H9 (cell line): Measurements from ENCODE around the gene CFAP97D2. TPM values are rescaled to one million over a fixed set of nuclear protein-coding genes. Genes with fewer than 3 reads are reported as not detected.
A peak's percentile ranks its signal among the peaks of the same experiment; 100 is the strongest.

Experiments
- DNase-seq: peaks from one replicate; pipeline ENCODE4 v3.0.0-alpha.2; 2017
- H2AFZ ChIP-seq: one replicate; pipeline ENCODE4 v1.6.1; 2013; ENCODE audit warnings: mild to moderate bottlenecking, low read length, control low read depth, moderate library complexity
- H2AK5ac ChIP-seq: 2 replicates; pipeline ENCODE4 v1.6.1; 2013; ENCODE audit warnings: low read length, control low read depth, mixed read lengths; ENCODE audit not compliant: insufficient read length
- H2BK120ac ChIP-seq: one replicate; pipeline ENCODE4 v1.6.1; 2013; ENCODE audit warnings: low read depth, mild to moderate bottlenecking, low read length, control low read depth, inconsistent platforms; ENCODE audit not compliant: poor library complexity, severe bottlenecking
- H2BK12ac ChIP-seq: 2 replicates; pipeline ENCODE4 v1.6.1; 2013; ENCODE audit warnings: low read length, control low read depth, mixed read lengths, low read depth; ENCODE audit not compliant: insufficient read length
- H2BK15ac ChIP-seq: 2 replicates; pipeline ENCODE4 v1.6.1; 2013; ENCODE audit warnings: low read depth, low read length, control low read depth
- H2BK20ac ChIP-seq: one replicate; pipeline ENCODE4 v1.6.1; 2013; ENCODE audit warnings: low read depth, mild to moderate bottlenecking, low read length, control low read depth, inconsistent platforms; ENCODE audit not compliant: poor library complexity, severe bottlenecking
- H2BK5ac ChIP-seq: 2 replicates; pipeline ENCODE4 v1.6.1; 2013; ENCODE audit warnings: low read length, control low read depth, mixed read lengths; ENCODE audit not compliant: insufficient read length
- H3K14ac ChIP-seq: 2 replicates; pipeline ENCODE4 v1.6.1; 2013; ENCODE audit warnings: low read length, control low read depth; ENCODE audit not compliant: insufficient read depth
- H3K18ac ChIP-seq: 2 replicates; pipeline ENCODE4 v1.6.1; 2013; ENCODE audit warnings: low read depth, mild to moderate bottlenecking, mixed read lengths, low read length, control low read depth; ENCODE audit not compliant: insufficient read length
- H3K23ac ChIP-seq: 2 replicates; pipeline ENCODE4 v1.6.1; 2013; ENCODE audit warnings: low read length, control low read depth, mixed read lengths, low read depth; ENCODE audit not compliant: insufficient read length
- H3K23me2 ChIP-seq: 2 replicates; pipeline ENCODE4 v1.6.1; 2013; ENCODE audit warnings: low read depth, mild to moderate bottlenecking, mixed read lengths, low read length, control low read depth; ENCODE audit not compliant: insufficient read length, poor library complexity, severe bottlenecking
- H3K27ac ChIP-seq: 2 replicates; pipeline ENCODE4 v1.5.1; 2013; ENCODE audit warnings: low read length, control low read depth, mixed read lengths, low read depth; ENCODE audit not compliant: insufficient read length
- H3K27me3 ChIP-seq: 2 replicates; pipeline ENCODE4 v1.6.1; 2013; ENCODE audit warnings: low read length, control low read depth, inconsistent platforms; ENCODE audit not compliant: insufficient read depth
- H3K4ac ChIP-seq: 2 replicates; pipeline ENCODE4 v1.6.1; 2013; ENCODE audit warnings: low read depth, mild to moderate bottlenecking, control low read depth, inconsistent platforms, low read length, moderate library complexity
- H3K4me1 ChIP-seq: 2 replicates; pipeline ENCODE4 v1.6.1; 2013; ENCODE audit warnings: low read length, control low read depth, inconsistent platforms; ENCODE audit not compliant: insufficient read depth
- H3K4me2 ChIP-seq: 2 replicates; pipeline ENCODE4 v1.6.1; 2013; ENCODE audit warnings: low read length, control low read depth, mixed read lengths; ENCODE audit not compliant: insufficient read length, insufficient read depth
- H3K56ac ChIP-seq: 2 replicates; pipeline ENCODE4 v1.6.1; 2013; ENCODE audit warnings: low read depth, mild to moderate bottlenecking, mixed read lengths, low read length, control low read depth; ENCODE audit not compliant: insufficient read length
- H3K79me1 ChIP-seq: 2 replicates; pipeline ENCODE4 v1.6.1; 2013; ENCODE audit warnings: low read depth, mild to moderate bottlenecking, moderate library complexity, low read length, control low read depth, inconsistent platforms; ENCODE audit not compliant: insufficient read depth, poor library complexity, severe bottlenecking
- H3K79me2 ChIP-seq: 2 replicates; pipeline ENCODE4 v1.6.1; 2013; ENCODE audit warnings: low read length, control low read depth, inconsistent platforms; ENCODE audit not compliant: insufficient read depth
- H3K9ac ChIP-seq: 2 replicates; pipeline ENCODE4 v1.6.1; 2013; ENCODE audit warnings: low read length, control low read depth, mixed read lengths; ENCODE audit not compliant: insufficient read length; ENCODE audit errors: extremely low read depth
- H3K9me3 ChIP-seq: one replicate; pipeline ENCODE4 v1.6.1; 2013; ENCODE audit warnings: low read depth, low read length, inconsistent platforms; ENCODE audit not compliant: control insufficient read depth
- H3T11ph ChIP-seq: one replicate; pipeline ENCODE4 v1.6.1; 2013; ENCODE audit warnings: mild to moderate bottlenecking, low read length, control low read depth, inconsistent platforms
- H4K20me1 ChIP-seq: one replicate; pipeline ENCODE4 v1.6.1; 2013; ENCODE audit not compliant: control insufficient read depth, insufficient read length, insufficient read depth
- H4K5ac ChIP-seq: 2 replicates; pipeline ENCODE4 v1.6.1; 2013; ENCODE audit warnings: low read depth, mild to moderate bottlenecking, mixed read lengths, low read length, control low read depth; ENCODE audit not compliant: insufficient read length
- H4K8ac ChIP-seq: replicated peaks from 2 replicates; pipeline ENCODE4 v1.6.1; 2013; ENCODE audit warnings: low read length, control low read depth, mixed read lengths, low read depth; ENCODE audit not compliant: insufficient read length
- H4K91ac ChIP-seq: 2 replicates; pipeline ENCODE4 v1.6.1; 2013; ENCODE audit warnings: low read depth, mild to moderate bottlenecking, moderate library complexity, mixed read lengths, low read length, control low read depth; ENCODE audit not compliant: insufficient read length
- H3K27ac Mint-ChIP-seq, 3 experiments: 2 replicates in 2 of 3; 3 replicates in 1 of 3; pipeline ENCODE4 v1.8.0; 2020 to 2021; ENCODE audit warnings: mixed read lengths in 3 of 3, mild to moderate bottlenecking in 1 of 3, moderate library complexity in 1 of 3
- H3K27me3 Mint-ChIP-seq: 2 replicates; pipeline ENCODE4 v1.8.0; 2021; ENCODE audit warnings: low read depth, mild to moderate bottlenecking, moderate library complexity, mixed read lengths
- H3K36me3 Mint-ChIP-seq, 3 experiments: 2 replicates in 2 of 3; 3 replicates in 1 of 3; pipeline ENCODE4 v1.8.0; 2020 to 2021; ENCODE audit warnings: low read depth in 3 of 3, mixed read lengths in 3 of 3; ENCODE audit not compliant: insufficient read depth in 1 of 3
- H3K4me1 Mint-ChIP-seq, 2 experiments: 2 replicates each; pipeline ENCODE4 v1.8.0; 2020; ENCODE audit warnings: mixed read lengths in 2 of 2
- H3K4me3 Mint-ChIP-seq, 2 experiments: 2 replicates in 1 of 2; 3 replicates in 1 of 2; pipeline ENCODE4 v1.8.0; 2020 to 2021; ENCODE audit warnings: mild to moderate bottlenecking in 2 of 2, mixed read lengths in 2 of 2, moderate library complexity in 1 of 2
- H3K9me3 Mint-ChIP-seq, 2 experiments: 2 replicates in 1 of 2; 3 replicates in 1 of 2; pipeline ENCODE4 v1.8.0; 2020; ENCODE audit warnings: mild to moderate bottlenecking in 2 of 2, mixed read lengths in 2 of 2, moderate library complexity in 1 of 2
- WGBS: extraction: QIAGEN DNeasy Blood & Tissue Kit; methylation state at CpG from one replicate; pipeline ENCODE4 v1.1.7; 2013; ENCODE audit warnings: missing lambda C conversion rate, low lambda C conversion rate, mixed read lengths; ENCODE audit not compliant: insufficient read length; ENCODE audit errors: extremely low coverage; 5-methylcytosine and 5-hydroxymethylcytosine counted together
- total RNA-seq: library from RNA; stranded (reverse); gene quantifications from 2 replicates; pipeline ENCODE4 v1.2.1, GENCODE V29; 2021
- TF ChIP-seq, protein P1 (sequence below): fragments of 200-600 bp; sonication (generic); conservative IDR thresholded peaks from 3 replicates; pipeline ENCODE4 v1.8.0; 2021; ENCODE audit warnings: antibody characterized with exemption, mild to moderate bottlenecking

Gene CFAP97D2
- total RNA-seq, 1 experiment from 2014 or later = not detected

DNA sequence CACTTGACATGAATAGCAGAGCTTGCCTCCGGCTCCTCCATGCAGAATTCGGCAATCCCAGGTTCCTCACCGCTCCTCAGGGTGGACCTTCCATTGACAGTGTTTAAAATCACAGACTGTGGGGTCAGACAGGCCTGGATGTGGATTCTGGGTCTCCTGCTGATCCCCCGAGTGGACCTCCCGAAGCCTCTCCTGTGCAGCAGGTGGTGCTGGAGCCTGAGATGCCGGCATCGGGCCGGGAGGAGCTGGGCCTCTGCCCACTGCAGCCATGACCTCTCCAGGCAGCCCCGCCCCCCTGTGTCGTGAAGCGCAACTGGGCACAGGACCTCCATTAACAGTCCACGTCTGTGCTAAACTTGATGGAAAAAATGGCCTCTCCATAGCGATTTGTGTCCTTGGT lies 45.1 kb downstream of the CFAP97D2 start:
- Histone ChIP-seq H3T11ph (no peak overlapping the region), H3K79me2 (no peaks in the 10 kb centered on the region), H3K18ac (no peak overlapping the region), H3K4ac (no peak overlapping the region), H4K20me1 (no peaks in the 10 kb centered on the region), H4K91ac (no peak overlapping the region), H3K27ac (no peak overlapping the region), H3K23me2 (no peaks in the 10 kb centered on the region), H3K9ac (no peak overlapping the region), H4K8ac (no peak overlapping the region), H3K4me2 (no peak overlapping the region), H2BK5ac (no peak overlapping the region), H2BK20ac (no peak overlapping the region), H2BK15ac (no peak overlapping the region), H3K9me3 (no peaks in the 10 kb centered on the region), H2BK12ac (no peak overlapping the region), H3K4me1 (peaks cover 6% of the 10 kb centered on the region; the same call in 1 of the 2 replicates), H3K27me3 (no peaks in the 10 kb centered on the region), H2BK120ac (no peak overlapping the region), H2AFZ (no peak overlapping the region), H3K14ac (no peak overlapping the region), H3K56ac (no peak overlapping the region), H2AK5ac (no peak overlapping the region), H4K5ac (no peak overlapping the region), H3K79me1 (no peaks in the 10 kb centered on the region), H3K23ac (no peak overlapping the region)
- Mint-ChIP-seq H3K36me3 (no peaks in the 10 kb centered on the region), H3K4me1 (peaks cover 27 to 29% of the 10 kb centered on the region in 2 experiments), H3K27ac (peak overlapping the region in 1 of 3 experiments; percentile 77; a peak in 2 of 7 replicates), H3K4me3 (no peak overlapping the region), H3K27me3 (no peaks in the 10 kb centered on the region; the same call in 1 of the 2 replicates), H3K9me3 (peaks cover 0 to 3% of the 10 kb centered on the region in 2 experiments; a peak in 2 of 5 replicates)
- DNase-seq = no peak
- WGBS = no CpG with 5 or more reads among the region's 13 CpGs
- TF ChIP-seq, protein P1, sequence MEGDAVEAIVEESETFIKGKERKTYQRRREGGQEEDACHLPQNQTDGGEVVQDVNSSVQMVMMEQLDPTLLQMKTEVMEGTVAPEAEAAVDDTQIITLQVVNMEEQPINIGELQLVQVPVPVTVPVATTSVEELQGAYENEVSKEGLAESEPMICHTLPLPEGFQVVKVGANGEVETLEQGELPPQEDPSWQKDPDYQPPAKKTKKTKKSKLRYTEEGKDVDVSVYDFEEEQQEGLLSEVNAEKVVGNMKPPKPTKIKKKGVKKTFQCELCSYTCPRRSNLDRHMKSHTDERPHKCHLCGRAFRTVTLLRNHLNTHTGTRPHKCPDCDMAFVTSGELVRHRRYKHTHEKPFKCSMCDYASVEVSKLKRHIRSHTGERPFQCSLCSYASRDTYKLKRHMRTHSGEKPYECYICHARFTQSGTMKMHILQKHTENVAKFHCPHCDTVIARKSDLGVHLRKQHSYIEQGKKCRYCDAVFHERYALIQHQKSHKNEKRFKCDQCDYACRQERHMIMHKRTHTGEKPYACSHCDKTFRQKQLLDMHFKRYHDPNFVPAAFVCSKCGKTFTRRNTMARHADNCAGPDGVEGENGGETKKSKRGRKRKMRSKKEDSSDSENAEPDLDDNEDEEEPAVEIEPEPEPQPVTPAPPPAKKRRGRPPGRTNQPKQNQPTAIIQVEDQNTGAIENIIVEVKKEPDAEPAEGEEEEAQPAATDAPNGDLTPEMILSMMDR = no peak
